Measurements from ENCODE around the gene MAEL.

The MAEL gene

DNA sequence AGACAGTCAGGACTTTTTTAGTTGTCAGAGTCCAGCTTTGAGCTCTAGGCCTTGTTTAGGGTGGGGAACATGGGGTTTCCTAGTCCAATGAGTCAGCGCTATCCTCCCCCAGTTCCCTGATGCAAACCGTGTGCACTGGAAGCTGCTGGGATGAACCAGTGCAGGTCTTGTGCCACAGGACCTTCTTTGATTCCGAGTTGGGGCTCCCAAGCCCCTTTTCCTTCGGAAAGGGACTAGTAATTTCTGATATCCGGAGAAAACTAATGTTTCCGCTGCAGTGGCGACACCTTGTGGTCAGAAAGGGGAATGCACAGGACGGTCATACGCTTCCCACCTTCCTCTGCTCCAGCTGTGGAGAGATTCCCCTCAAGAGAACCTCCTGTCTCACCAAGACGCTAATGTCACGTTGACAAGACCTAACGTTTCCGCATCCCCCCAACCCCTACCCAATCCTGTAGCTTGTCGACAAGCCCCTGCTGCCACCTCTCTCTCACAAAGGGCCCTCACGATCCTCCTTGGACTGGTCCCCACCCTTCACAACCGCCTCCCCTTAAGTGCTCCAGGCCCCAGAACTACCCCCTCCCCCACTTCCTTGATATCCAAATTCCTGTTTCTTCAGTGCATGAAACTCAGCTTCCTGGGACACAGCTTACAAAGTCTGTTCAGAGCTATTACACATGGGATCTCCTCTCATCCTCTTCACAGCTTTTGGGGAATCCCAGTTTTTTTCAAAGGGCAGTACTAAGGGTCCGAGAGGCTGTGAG, 70.1 kb downstream of the MAEL start:
- peak; percentile 82 for DNase-seq

- DNase-seq: no peak
Measured at GRCh38 chr1:167059809-167060107, 70.7 kb downstream of the MAEL start.

DNA sequence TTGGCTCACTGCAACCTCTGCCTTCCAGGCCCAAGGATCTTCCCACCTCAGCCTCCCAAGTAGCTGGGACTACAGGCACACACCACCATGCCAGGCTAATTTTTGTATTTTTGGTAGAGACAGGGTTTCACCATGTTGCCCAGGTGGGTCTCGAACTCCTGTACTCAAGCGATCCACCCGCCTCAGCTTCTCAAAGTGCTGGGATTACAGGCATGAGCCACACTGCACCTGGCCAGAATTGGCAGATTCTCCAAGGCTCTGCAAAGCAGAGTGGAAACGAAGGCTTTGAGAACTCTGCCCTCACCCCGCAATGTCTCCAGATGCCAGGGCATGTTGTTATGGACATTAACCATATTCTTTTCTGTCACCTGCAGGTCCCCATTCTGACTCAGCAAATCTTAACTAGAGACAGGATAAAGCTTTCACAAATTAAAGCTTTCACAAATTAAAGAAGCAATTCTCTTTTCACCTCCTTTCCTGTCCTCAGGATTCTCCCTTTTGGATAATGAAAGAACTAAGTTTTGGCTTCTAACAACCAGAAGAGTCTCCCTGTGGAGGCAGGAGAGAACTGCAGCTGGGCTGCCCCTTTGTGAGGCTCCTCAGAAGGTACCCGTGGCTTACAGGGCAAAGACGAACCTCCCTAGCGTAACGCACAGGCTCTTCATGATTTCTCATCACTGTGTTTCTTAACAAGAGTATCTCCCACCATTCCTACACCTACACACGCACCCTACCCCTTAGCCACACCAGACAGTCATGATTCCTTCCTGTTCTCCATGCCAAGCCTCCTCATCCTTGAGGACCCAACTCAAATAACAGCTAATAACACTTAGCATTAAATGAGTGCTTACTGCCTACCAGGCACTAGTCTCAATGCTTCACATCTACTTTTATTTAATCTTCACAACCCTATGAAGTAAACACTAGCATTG, 71.3 kb downstream of the MAEL start:
- no peak for DNase-seq

- DNase-seq: no peak
Measured at GRCh38 chr1:167061073-167061464, 72.0 kb downstream of the MAEL start.

DNA sequence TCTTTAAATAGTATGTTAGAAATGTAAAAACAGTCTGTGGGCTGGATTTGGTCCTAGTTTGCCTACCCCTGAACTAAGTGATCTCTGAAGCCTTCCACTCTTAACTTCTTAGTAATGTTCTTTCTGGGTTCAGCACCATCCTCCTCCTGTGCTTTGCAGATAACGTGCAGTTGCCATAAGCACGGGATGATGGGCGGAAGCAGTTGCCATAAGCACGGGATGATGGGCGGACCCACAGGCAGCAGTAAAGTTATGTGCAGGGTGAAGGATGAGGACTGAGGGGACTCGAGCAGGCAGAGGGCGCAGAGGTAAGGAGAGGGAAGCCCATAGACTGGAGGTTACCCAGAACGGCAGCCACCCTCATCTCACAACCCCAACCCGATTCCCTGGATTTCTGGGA, 75.5 kb downstream of the MAEL start:
- no peak for DNase-seq

DNA sequence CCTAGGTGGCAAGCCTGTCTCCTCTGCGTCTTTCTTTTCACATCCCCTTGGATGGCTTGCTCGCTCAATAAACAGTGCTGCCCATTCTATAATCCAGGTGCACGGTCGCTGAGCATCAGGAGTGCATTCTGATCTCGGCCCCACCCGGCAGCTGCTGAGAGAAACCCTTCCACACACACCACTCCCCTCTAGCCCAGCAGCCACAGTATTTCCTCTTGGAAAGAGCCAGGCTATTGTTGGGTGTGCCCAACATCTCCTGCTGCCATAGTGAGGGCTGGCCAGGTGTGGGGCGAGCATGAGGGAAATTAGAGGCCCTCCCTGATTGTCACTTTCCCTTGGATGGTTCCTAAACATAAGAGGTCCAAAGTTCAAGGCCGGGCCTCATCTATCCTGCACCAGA, 76.4 kb downstream of the MAEL start:
- no peak for DNase-seq

GRCh38 chr1:167066333-167067122, 77.4 kb downstream of the MAEL start:
- peak; percentile 83 for DNase-seq

DNA sequence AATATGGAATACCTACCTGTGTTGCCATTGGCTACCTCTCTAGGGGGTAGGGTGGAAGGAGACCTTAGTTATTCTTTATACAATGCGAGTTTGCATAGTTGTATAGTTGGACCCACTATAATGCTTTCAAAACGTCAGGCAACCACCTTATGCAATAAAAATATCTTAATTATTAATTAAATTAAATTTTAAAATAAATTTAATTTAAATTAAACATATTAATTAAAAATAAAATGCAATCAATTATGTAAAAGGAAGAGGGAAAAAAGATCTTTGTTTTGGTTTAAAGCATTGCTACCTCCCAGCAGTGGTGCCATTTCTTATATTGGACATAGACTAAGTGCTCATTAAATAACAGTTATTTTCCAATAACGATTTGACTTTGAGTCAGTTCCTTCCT, 78.8 kb downstream of the MAEL start:
- DNase-seq: no peak

GRCh38 chr1:167068761-167069160, 79.7 kb downstream of the MAEL start:
- no peak for DNase-seq

GRCh38 chr1:167071286-167071685, 82.2 kb downstream of the MAEL start:
- no peak for DNase-seq

Measured in activated CD4-positive, alpha-beta T cell treated with anti-CD3 and anti-CD28 coated beads, Interleukin-2, Interleukin-6, amounts not matched to agents 100 ng/mL and 50 ng/mL, durations not matched to agents 16 hours and 8 hours (primary cell).